GM21737 (cell line): ENCODE measurements around the gene CX3CL1.

Experiments
- ATAC-seq: cut with Tn5 transposase; IDR thresholded peaks from one replicate; pipeline ENCODE4 v1.9.1; 2021; ENCODE audit warnings: mild to moderate bottlenecking, moderate library complexity; ENCODE audit not compliant: unreplicated experiment

Gene CX3CL1

DNA sequence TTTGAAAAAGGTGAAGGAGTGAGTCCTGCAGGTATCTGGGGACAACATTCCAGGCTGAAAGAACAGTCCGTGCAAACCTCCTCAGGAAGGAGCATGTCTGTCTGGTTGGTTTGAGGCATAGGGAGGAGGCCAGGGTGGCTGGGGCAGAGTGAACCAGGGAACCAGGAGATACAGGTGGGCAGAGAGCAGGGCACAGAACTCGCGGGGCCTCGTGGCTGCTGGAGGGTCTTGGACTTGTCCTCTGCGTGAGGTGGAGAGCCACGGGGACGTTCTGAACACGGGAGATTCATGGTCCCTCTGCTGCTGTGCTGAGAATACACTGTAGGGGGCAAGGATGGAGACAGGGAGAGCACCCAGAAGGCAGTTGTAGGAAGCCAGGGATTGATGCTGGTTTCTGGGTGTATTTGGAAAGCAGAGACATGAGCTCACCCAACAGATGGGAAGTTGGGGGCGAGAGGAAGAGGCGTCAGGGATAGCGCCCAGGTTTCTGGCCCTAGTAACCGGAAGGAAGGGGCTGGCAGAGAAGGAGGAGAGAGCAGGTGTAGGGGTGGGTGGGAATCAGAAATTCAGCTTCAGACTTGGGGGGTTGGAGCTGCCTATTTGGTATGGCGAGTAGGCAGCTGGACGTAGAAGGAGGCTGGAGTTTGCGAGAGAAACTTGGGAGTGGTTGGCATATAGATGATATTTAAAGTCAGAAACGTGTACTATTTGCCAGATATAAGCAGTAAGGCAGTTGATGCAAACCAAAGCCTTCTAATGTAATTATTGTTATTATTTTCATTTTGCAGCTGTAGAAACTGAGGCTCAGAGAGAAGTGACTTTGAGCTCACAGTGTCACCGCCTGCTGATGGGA is 31.9 kb downstream of the CX3CL1 start, which contains the start of gene CCL17:
TSS of gene CCL17 (plus strand) at position 803 of the 853 bp plus-strand sequence. CDS start 9,166 bp downstream, outside the sequence.
- no peak for ATAC-seq

DNA sequence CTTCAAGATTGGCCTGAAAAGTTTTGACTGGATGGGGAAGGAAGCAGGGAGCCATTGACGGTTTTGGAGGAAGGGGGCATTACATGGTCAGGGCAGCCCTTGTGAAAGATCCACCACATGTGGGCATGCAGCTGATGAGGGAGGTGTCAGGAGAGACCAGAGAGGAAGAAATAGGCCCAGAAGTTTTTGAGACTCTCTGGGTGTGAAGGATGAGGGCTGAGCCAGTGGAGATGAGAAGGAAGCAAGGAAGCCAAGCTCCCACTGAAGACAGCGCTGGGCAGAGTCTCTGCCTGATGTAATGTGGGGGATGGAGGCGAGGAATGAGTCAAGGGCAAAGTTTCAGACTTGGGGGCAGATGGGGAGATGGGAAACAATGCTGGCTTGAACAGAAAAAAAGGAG is 32.8 kb downstream of the CX3CL1 start:
- ATAC-seq = no peak

DNA sequence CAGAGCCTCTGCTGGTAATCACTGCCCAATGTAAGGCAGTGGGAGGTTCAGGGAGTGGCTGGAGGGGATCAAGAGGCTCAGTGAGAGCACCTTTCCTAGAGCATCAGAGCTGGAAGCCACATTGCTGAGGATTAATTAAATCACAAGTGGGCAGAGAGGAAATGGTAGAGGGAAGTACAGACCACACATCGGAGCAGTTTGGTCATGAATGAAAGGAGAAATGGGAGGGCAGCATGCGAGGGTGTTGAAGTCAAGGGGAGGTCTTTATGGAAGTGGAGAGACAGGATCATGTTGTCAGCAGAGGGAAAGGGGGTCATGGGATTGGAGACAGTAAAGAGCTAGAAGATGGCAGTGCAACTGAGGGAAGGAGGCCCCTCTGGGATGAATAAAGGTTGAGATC is 34.6 kb downstream of the CX3CL1 start:
- no peak for ATAC-seq

DNA sequence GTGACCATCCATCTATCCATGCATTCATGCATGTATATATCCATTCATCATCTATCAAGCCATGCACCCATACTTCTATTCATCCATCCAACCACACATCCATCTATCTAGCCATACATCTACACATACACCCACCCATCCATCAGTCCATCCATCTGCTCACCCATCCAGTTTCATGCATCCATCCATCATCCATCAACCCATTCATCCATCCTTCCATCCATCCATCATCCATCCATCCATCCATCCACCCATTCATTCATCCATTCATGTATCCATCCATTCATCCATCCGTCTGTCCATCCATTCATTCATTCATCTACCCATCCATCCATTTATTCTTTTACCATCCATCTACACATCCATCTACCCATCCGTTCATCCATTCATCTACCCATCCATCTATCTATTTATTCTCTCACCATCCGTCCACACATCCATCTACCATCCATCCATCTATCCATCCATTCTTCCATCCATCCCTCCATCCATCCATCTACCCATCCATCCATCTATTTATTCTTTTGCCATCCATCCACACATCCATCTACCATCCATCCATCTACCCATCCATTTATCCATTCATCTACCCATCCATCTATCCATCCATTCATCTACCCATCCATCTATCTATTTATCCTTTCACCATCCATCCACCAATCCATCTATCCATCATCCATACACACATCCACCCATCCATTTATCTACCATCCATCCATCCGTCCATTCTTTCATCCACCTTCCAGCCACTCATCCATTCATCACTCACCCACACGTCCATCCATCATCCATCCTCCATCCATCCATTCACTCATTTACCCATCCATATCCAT is 35.4 kb downstream of the CX3CL1 start:
- ATAC-seq = no peak

DNA sequence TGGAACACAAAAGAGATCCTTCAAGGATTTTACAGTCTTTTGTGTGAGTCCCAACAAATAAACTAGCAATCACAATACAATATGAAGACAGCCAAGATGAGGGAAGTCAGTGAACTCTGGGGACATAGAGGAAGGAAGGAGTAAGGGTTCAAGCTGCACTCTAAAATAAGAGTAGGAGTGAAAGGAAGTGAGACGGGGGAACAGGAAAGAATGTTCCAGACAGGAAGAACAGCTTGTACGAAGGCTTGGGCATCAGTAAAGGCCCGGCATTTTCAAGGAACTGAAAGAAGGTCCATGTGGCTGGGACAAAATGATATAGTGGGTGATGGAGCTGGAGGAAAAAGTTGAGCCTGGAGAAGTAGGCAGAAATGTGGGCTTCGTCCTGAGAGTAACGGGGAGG is 36.8 kb downstream of the CX3CL1 start:
- no peak for ATAC-seq

DNA sequence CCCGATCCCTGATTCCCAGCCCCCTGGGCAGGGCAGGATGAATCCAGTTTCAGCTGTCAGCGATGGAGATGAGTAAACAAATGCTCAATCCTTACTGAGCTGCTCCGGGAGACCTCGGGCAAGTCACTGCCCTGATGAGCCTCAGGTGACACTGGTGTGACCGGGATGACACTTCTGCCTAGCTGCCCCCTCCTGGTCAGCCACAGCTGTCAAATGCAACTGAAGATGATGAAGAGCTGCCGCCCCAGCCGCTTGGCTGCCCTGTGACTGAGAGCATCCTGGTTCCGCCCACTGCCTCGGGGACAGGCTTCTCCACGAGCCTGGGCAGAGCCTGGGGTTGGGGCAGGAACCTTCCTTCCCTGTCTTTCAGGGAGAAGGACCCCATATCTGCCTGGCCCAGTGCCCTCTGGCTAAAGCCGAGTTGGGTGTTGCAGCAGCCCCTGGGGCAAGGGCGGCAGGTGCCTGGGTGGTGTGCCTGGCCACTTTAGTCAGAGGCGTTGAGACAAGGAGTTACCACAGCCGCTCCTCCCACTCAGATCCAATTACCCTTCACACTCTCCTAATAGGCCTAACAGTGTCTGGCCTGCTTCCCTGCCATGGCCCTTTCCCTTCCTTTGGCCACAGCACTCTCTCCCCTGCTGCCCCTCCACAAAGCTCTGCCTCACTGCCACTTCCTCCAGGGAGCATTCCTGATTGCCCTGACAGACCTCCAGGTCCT is 37.7 kb downstream of the CX3CL1 start:
- ATAC-seq = no peak

DNA sequence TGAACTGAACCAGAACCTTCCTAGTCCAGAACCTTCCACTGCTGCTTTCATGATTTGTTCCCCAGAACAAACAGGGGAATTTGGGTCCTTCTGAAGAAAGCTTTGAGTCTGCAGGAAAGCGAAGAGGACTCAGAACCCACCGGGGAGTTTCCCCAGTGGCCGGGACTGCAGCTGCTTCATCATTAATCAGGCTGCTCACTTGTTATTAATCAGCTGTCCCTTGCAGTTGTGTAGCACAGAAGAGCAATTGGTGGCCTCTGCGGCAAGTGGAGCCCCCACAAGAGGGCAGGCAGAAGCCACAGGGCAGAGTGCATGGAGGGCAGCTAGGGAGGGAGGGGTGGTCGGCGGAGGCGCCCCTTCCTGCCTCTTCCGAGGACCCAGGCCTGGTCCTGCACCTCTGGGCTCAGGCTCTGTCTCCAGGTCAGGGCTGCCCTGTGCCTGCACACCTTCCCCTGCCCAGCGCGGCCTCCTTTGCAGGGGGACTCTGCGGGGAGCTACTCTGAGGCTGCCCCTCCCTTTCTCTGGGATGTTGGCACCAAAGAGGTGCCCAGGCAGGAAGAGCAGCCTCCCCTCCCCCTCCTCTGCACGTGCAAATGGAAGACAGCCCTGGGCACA is 39.2 kb downstream of the CX3CL1 start:
- no peak for ATAC-seq

DNA sequence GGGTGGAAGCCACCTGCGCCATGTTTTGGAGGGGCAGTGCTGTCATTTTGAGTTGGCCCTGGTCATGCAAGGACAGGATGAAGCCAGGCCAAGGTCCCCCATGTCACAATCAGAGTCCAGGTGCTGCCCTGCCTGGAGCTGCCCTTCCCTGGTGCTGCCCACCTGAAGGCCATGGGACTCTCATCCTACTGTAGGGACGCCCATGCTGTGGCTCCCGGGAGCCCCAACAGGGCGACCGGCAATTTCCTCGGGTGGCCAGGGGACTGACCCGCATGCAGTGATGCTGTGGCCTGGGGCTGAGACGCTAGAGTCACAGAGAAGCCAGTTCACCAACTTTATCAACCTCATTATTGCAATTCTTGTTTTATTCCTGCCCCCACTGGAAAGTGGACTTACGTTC is 40.3 kb downstream of the CX3CL1 start:
- ATAC-seq = no peak

DNA sequence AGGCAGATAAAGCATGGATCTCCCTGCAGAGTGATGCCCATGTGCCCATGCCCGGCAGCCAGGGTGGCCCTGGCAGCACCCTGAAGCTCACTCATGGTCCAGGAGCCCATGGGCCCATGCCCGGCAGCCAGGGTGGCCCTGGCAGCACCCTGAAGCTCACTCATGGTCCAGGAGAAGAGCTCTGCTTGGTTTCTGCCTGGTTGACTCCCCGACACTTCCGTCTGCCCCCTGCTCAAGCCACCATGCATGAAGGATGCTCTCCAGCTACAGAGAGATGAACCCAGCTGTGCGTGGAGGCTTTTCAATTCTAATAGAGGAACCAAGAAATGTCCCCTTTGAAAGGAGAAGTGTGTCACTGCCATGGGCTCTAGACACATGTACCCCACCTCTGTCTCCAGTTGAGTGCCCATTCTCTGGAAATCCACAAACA is 41.0 kb downstream of the CX3CL1 start:
- peak; percentile 74 for ATAC-seq

DNA sequence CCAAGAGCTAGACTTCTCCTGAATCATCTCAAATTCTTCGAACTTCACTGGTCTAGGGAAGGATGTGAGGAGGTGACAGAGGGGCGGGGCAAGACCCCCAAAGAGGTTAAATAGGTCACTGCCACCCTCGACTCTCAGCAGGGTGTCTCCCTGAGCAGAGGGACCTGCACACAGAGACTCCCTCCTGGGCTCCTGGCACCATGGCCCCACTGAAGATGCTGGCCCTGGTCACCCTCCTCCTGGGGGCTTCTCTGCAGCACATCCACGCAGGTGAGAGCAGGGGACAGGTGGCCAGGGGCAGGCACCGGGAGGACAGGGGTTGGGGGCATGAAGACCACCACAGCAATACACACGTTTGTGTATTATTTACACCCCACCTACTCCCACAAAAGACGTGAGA is 41.4 kb downstream of the CX3CL1 start:
- no peak for ATAC-seq

DNA sequence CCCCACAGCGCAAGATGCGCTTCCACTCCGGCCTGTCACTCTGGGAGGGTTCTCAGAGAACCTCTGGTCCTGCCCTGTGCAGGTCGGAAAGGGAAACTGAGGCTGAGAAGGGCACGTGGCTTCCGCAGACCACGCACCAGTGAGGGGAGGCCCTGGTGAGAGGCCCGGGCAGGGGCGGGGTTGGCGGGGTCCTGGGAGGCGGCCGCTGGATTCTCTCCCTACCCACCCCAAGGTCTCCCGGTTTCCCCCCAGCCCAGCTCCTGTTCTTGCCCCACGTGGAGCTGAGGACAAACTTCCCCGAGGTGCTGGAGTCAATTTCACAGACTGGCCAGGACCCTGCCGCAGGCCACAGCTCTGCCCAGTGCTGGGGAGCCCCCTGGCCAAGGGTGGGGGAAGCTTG is 43.8 kb downstream of the CX3CL1 start:
- ATAC-seq = no peak

DNA sequence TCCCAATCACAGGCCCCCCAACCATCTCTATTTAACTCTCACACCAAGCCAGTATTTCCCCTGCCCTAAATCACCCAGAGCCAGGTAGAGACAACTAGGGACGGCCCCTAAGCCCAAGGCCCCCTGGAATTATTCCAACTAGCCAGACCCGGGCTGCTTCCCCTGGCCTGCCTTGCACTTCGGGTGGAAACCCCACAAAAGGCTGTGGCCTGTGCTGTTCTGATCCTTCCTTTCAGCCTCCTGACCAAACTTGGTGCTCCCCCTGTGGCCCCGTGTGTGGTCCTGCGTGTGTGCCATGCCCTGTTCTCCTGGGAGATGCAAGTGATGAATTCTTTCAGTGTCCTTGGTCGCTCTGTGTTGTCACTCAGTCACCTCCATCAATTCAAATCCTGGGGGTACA is 47.2 kb downstream of the CX3CL1 start:
- ATAC-seq = no peak

DNA sequence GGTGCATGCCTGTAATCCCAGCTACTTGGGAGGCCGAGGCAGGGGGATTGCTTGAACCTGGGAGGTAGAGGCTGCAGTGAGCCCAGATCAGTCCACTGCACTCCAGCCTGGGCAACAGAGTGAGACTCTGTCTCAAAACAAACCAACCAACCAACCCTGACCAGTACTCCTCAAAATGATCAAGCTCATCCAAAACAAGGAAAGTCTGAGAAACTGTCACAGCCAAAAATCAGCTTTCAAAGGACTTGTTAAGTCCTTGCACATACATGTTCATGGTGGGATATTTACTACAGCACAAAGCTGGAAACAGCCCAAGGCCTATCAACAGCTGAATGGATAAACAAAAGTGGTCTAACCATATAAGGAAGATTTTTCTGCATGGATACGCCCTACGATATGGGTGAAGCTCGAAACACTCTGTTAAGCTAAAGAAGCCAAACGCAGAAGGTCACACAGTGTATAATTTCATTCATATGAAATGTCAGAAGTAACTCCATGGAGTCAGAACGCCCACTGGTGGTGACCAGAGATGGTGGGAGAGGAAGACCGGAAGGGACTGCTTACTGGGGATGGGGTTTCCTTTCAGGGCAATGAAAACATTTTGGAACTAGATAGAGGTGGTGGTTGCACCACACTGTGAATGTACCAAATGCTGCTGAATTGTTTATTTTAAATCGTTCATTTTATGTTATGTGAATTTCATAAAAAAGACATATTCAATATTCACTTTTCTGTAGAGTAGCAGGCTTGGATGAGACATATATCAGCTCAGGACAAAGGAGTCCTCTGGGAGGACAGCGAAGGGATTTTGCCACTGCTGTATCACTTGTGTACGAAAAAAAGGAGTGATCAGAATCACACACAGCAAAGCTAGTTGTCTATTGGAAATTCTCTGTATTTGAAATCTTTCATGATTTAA is 50.0 kb downstream of the CX3CL1 start:
- ATAC-seq = no peak

DNA sequence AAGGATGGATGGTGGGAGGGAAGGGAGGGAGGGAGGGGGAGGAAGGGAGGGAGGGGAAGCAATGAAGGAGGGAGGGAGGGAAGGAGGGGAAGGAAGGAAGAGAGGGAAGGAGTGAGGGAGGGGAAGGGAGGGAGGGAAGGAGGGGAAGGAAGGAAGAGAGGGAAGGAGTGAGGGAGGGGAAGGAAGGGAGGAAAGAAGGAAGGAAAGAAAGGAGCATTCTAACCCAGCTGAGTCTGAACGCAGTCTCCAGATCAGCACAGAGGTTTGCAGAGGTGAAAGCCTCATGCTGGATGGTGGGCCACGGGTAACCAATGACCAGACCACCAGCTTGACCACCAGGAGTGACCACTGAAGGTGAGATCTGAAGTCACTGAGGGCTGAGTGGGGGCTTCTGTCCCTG is 50.9 kb downstream of the CX3CL1 start:
- no peak for ATAC-seq

DNA sequence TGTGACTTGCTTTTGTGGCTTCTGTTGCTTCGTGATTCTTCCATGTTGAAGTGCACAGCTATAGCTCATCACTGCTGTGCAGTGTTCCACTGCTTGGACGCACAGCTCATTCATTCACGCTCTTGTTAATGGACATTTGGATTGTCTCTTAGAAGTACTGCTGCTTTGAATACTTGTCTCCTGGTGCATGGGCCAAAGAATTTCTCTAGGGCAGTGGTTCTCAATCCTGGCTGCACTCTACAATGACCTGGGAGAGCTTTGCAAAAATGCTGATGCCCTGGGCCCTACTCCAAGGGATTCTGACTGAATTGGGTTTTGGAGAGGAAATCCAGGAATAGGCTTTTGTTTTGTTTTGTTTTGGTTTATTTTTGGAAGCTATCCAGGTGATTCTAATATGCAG is 52.3 kb downstream of the CX3CL1 start:
- no peak for ATAC-seq

DNA sequence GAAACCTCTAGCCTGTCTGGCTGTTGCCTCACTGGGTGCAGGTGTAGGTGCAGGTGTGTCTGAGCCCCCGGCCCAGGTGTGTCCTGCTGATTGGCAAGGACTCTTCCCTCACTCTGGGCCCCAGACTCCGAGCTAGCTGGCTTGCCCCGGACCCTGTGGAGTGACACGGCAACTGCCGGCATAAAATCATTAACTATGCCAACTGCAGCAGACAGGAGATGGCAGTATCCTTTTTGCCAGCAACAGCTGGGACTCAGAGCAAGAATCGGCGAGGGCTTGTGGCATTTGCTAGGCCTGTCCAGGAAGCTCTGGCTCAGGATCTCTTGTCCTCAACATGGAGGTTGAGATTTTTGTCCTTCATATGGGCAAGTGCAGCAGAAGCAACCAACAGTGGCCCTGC is 54.1 kb downstream of the CX3CL1 start:
- no peak for ATAC-seq

DNA sequence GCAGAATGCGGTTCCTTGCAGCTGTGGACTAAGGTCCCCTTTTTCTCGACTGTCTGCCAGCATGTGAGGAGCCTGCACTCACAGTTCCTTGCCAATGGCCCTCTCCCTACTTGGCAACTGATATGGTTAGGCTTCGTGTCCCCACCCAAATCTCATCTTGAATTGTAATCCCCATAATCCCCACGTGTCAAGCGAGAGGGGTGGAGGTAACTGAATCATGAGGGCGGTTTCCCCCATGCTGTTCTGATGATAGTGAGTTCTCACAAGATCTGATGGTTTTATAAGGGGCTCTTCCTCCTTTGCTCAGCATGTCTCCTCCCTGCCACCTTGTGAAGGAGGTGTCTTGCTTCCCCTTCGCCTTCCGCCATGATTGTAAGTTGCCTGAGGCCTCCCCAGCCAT is 55.0 kb downstream of the CX3CL1 start:
- no peak for ATAC-seq

DNA sequence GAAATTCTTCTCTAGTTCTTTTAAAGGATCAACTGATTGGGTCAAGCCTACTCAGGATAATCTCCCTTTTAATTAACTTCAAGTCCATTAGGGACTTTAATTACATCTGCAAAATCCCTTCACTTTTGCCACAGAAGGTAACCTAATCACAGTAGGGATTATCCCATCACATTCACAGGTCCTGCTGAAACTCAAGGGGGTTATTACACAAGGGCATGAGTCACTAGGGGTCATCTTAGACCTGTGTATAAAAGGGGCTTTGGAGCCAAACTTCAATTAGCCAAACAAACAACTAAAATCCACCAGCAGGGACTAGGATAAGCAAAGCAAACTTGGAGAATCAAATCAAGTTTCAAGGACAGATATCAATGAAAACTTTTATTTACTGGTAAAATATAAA is 55.5 kb downstream of the CX3CL1 start:
- no peak for ATAC-seq

DNA sequence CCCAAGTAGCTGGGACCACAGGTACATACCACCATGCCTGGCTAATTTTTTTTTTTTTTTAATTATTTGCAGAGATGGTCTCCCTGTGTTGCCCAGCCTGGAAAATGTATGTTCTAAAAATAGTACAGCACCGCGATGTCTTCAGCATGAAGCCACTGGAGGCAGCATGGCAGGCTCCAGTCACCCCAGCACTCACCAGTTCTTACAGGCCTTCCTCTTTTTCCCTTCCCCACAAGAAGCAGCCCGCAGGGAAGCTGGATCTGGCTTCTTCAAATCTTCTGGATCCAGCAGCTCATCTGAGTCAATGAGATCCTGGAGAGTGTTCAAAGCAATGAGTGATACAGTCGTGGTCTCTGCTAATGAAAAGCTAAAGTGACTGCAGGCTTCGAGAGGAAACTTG is 58.7 kb downstream of the CX3CL1 start:
- no peak for ATAC-seq

DNA sequence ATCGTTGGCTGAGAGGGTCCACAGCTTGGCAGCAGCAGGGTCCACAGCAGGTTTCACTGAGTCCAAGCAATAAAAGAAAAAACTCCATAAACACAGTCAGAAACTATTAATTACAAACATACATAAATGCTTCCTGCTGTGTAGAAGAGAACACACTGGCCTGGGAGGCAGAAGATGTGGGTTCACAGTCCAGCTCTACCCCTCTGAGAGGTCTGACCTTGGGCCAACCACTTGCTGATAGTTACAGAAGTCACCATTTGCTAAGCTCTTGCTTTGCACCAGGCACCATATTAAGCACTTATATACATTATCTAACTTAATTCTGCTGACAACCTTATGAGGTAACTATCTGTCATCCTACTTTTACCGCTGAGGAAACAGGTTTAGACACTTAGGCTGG is 60.2 kb downstream of the CX3CL1 start:
- ATAC-seq = no peak
